Measurements from ENCODE around the gene BARX2.
A peak's percentile ranks its signal among the peaks of the same experiment; 100 is the strongest.

The BARX2 gene

DNA sequence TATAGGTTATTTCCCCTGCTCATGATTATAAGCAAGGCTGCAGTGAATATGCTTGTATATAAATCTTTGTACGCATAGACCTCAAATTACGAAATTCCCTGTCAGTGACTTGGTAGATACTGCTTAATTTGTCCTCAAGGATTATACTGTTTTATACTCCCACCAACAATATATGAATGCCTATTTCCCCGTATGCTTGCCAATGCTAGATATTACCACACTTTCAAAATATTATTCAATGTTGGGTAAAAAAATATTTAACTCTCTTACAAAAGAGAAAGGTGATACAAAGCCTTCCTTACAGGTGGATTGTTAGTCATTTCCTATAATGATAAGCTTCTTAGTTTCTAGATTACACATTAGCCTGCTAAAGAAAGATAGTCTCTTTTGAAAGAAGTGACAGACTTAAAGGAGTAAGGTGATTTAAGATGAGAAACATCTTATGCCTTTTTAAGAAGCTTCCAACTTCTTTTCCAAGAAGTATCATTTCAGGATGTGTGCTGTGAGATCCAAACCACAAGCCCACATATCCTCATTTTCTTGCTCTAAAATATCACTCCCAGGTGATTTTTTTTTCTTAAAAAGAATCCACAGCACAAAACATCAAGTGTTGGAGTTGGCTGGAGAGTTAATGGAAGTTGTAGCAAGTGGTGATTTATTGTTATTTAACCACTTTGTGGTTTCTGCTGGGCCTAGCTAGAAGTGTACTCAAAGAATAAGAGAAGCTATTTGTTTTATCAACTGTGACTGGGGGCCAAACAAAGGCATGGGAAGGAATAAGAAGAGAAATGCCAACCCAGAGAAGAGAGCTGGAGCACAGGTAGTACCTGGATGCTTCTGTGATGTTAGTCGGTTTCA is 59.2 kb downstream of the BARX2 start (continued):
- TF ChIP-seq FEZF1 (tag by site-specific recombination; IDR thresholded peaks at IDR 0.05) (no peak), BCL11A (tag by site-specific recombination; IDR thresholded peaks at IDR 0.05; ENCODE audit: low read depth) (no peak), SP7 (tag by site-specific recombination; IDR thresholded peaks at IDR 0.05) (0 out of 2 replicates have a peak, but pooled peaks have one; percentile 10), ZNF548 (tag by site-specific recombination; IDR thresholded peaks at IDR 0.05) (no peak)
- TF ChIP-seq, protein P1, sequence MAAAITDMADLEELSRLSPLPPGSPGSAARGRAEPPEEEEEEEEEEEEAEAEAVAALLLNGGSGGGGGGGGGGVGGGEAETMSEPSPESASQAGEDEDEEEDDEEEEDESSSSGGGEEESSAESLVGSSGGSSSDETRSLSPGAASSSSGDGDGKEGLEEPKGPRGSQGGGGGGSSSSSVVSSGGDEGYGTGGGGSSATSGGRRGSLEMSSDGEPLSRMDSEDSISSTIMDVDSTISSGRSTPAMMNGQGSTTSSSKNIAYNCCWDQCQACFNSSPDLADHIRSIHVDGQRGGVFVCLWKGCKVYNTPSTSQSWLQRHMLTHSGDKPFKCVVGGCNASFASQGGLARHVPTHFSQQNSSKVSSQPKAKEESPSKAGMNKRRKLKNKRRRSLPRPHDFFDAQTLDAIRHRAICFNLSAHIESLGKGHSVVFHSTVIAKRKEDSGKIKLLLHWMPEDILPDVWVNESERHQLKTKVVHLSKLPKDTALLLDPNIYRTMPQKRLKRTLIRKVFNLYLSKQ (tag by site-specific recombination; IDR thresholded peaks at IDR 0.05; ENCODE audit: borderline replicate concordance): no peak
- TF ChIP-seq, protein P2, sequence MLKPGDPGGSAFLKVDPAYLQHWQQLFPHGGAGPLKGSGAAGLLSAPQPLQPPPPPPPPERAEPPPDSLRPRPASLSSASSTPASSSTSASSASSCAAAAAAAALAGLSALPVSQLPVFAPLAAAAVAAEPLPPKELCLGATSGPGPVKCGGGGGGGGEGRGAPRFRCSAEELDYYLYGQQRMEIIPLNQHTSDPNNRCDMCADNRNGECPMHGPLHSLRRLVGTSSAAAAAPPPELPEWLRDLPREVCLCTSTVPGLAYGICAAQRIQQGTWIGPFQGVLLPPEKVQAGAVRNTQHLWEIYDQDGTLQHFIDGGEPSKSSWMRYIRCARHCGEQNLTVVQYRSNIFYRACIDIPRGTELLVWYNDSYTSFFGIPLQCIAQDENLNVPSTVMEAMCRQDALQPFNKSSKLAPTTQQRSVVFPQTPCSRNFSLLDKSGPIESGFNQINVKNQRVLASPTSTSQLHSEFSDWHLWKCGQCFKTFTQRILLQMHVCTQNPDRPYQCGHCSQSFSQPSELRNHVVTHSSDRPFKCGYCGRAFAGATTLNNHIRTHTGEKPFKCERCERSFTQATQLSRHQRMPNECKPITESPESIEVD (tag by site-specific recombination; IDR thresholded peaks at IDR 0.05): peak; percentile 74

DNA sequence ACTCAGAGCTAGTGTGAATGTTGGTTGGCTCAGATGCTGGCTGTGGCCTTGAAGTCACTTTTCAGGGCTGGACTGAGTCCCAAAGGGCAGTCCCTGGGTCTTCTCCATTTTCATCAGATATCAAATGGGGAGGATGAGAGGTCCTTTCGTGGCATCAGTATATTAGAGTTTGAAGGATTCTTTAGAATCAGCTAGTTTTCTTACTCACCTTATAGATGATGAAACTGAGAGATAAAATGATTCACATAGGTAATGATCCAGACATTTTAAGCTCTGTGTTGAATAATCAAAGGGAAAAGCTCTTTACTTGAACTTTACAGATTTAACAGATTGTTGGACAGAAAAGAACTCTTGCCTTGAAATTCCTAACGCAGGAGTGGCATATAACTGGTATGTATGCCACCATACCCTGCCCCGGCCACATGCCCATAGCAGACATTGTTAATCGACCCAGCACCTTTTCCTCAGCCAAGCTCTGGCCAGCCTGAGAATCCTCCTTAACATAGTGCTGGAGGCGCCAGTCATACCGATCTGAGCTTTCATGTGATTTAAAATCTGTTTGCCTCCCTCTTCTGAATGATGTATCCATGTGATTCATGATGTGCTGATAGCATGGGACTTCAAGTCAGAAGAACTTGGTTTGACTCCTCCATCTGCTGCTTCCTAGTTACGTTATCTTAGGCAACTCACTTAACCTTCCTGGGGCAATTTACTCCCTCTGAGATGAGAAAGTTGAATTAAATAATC is 60.0 kb downstream of the BARX2 start:
- H3K27ac ChIP-seq (ENCODE audit: extremely low read depth, low read depth, low read length): peak overlapping the region; percentile 12; the same call in 1 of the 2 replicates
- no peak for TF ChIP-seq ZNF175 (tag by site-specific recombination; IDR thresholded peaks at IDR 0.05)
- TF ChIP-seq WT1 (tag by site-specific recombination; IDR thresholded peaks at IDR 0.05): peak; percentile 56; the same call in 1 of the 2 replicates
- no peak for TF ChIP-seq ZNF121 (tag by site-specific recombination; IDR thresholded peaks at IDR 0.05)
- TF ChIP-seq MEIS1 (CRISPR knock-in tag; IDR thresholded peaks at IDR 0.05; ENCODE audit: borderline replicate concordance): no peak
- TF ChIP-seq ZNF510 (tag by site-specific recombination; IDR thresholded peaks at IDR 0.05; ENCODE audit: insufficient replicate concordance): no peak
- TF ChIP-seq ZNF48 (tag by site-specific recombination; IDR thresholded peaks at IDR 0.05): no peak
- no peak for TF ChIP-seq ZNF221 (tag by site-specific recombination; IDR thresholded peaks at IDR 0.05; ENCODE audit: borderline replicate concordance)
- no peak for TF ChIP-seq YY1 (tag by site-specific recombination; IDR thresholded peaks at IDR 0.05)
- H3K4me3 ChIP-seq (ENCODE audit: low read depth, low read length): no peak overlapping the region
- no peaks in the 10 kb centered on the region for H3K9me3 ChIP-seq (ENCODE audit: control insufficient read depth, insufficient read depth, low read depth, low read length)
- ChIA-PET CTCF (interaction anchor here (0.6 to 1.4 kb wide), 4 partner anchors 9 to 71 kb away, joined by 3 to 5 read pairs (median 4); partner anchors contain the start of gene BARX2), POLR2A (no interaction called here)
- H3K4me1 ChIP-seq (ENCODE audit: control insufficient read depth, insufficient read depth, low read length): peaks cover 20% of the 10 kb centered on the region
- H3K36me3 ChIP-seq (ENCODE audit: control insufficient read depth in 2 of 2, insufficient read depth in 1 of 2, low read length in 2 of 2): no peaks in the 10 kb centered on the region

DNA sequence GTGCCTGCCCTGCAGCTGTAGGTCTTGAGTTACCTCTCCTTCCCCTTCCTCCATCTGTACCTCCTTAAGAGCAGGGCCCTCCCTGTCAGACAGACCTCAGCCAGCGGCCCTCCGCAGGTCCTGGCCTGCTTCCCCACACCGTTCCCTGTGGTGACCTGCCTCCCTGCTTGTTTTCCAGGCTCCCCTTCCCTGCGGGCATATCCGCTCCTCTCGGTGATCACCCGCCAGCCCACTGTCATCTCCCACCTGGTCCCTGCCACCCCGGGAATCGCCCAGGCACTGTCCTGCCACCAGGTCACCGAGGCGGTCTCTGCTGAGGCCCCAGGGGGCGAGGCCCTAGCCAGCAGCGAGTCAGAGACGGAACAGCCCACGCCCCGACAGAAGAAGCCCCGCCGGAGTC is 60.9 kb downstream of the BARX2 start:
- CTCF ChIA-PET: interaction anchor here (0.6 kb wide), 1 partner anchor 71 kb away, joined by 4 read pairs; no protein-coding TSS in a partner anchor
- peaks cover 20% of the 10 kb centered on the region for H3K4me1 ChIP-seq (ENCODE audit: control insufficient read depth, insufficient read depth, low read length)
- no peak overlapping the region for H3K27ac ChIP-seq (ENCODE audit: extremely low read depth, low read depth, low read length)
- no peaks in the 10 kb centered on the region for H3K9me3 ChIP-seq (ENCODE audit: control insufficient read depth, insufficient read depth, low read depth, low read length)
- no peak overlapping the region for H3K4me3 ChIP-seq (ENCODE audit: low read depth, low read length)
- H3K36me3 ChIP-seq (ENCODE audit: control insufficient read depth in 2 of 2, insufficient read depth in 1 of 2, low read length in 2 of 2): no peaks in the 10 kb centered on the region; a peak in 1 of 3 replicates
- POLR2A ChIA-PET: no interaction called here
- TF ChIP-seq, protein P3, sequence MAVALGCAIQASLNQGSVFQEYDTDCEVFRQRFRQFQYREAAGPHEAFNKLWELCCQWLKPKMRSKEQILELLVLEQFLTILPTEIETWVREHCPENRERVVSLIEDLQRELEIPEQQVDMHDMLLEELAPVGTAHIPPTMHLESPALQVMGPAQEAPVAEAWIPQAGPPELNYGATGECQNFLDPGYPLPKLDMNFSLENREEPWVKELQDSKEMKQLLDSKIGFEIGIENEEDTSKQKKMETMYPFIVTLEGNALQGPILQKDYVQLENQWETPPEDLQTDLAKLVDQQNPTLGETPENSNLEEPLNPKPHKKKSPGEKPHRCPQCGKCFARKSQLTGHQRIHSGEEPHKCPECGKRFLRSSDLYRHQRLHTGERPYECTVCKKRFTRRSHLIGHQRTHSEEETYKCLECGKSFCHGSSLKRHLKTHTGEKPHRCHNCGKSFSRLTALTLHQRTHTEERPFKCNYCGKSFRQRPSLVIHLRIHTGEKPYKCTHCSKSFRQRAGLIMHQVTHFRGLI (tag by site-specific recombination; IDR thresholded peaks at IDR 0.05): peak; percentile 21; the same call in 1 of the 2 replicates
- TF ChIP-seq ZNF621 (tag by site-specific recombination; IDR thresholded peaks at IDR 0.05) (no peak), KLF8 (tag by site-specific recombination; IDR thresholded peaks at IDR 0.05) (no peak), ZIC2 (tag by site-specific recombination; IDR thresholded peaks at IDR 0.05) (peak; percentile 49; the same call in 1 of the 2 replicates)

All from HEK293 (cell line).